PC-9 (cell line): Measurements from ENCODE around the gene BSPRY.

Experiments
- CTCF ChIP-seq: fragments of 200-600 bp; sonication (generic); conservative IDR thresholded peaks from 2 replicates; pipeline ENCODE4 v1.6.1; 2017; ENCODE audit warnings: mixed run types, antibody characterized with exemption, mild to moderate bottlenecking, moderate library complexity
- EZH2 ChIP-seq: fragments of 200-600 bp; sonication (generic); IDR thresholded peaks from 2 replicates; pipeline ENCODE4 v1.8.0; 2017; ENCODE audit warnings: antibody characterized with exemption, low read depth

GRCh38 chr9:113352411-113352810 is 3.1 kb downstream of the BSPRY start:
- TF ChIP-seq CTCF: no peak
- TF ChIP-seq EZH2: no peak
